ENCODE measurements around the gene GOLGA6L7.

DNA sequence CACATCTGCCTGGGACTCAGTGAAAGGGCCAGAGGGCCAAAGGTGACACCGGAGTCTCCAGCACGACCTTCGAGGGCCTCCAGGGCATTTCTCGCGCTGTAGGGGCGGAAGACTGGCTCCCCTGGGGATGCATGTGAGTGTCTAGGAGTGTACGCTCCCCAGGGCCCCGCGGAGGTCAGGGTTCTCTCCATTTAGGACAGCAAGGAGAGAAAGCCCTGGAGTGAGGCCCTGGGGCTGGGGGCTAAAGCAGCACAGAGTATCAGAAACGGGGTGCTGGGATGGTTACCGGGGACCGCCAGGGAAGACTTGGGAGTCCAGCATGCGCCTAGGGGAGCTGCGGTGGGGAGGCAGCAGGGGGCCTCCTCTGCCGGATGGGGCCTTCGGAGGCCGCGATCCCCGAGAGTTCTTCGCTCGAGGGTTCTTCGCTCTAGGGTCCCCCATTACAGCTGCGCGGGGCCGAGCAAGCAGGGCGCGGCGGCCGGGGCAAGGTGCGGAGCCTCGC lies 36.7 kb upstream of the GOLGA6L7 start:
- TF ChIP-seq, protein P1, sequence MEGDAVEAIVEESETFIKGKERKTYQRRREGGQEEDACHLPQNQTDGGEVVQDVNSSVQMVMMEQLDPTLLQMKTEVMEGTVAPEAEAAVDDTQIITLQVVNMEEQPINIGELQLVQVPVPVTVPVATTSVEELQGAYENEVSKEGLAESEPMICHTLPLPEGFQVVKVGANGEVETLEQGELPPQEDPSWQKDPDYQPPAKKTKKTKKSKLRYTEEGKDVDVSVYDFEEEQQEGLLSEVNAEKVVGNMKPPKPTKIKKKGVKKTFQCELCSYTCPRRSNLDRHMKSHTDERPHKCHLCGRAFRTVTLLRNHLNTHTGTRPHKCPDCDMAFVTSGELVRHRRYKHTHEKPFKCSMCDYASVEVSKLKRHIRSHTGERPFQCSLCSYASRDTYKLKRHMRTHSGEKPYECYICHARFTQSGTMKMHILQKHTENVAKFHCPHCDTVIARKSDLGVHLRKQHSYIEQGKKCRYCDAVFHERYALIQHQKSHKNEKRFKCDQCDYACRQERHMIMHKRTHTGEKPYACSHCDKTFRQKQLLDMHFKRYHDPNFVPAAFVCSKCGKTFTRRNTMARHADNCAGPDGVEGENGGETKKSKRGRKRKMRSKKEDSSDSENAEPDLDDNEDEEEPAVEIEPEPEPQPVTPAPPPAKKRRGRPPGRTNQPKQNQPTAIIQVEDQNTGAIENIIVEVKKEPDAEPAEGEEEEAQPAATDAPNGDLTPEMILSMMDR (IDR thresholded peaks at IDR 0.05): no peak
- TF ChIP-seq POLR2A (IDR thresholded peaks at IDR 0.05): no peak

Measured in transverse colon (tissue), 3 donors.